GM10248 (cell line): ENCODE data around the gene DCST2.

Experiments used
- CTCF ChIA-PET: fragments of 300-600 bp; sonication (Branson Sonifier 250); formaldehyde crosslinking; extraction: SDS; loops from one replicate; lab custom pipeline; 2021; ENCODE audit warnings: antibody characterized with exemption; lab: Yijun Ruan, JAX
- POLR2A ChIA-PET: fragments of 350-650 bp; sonication (Branson Sonifier 250); formaldehyde crosslinking; extraction: SDS; loops from one replicate; lab custom pipeline; 2020; ENCODE audit warnings: antibody characterized with exemption; lab: Yijun Ruan, JAX
- DNase-seq: peaks from one replicate; pipeline ENCODE4 v3.0.0; 2012; ENCODE audit errors: extremely low spot score
- CTCF ChIP-seq: IDR thresholded peaks from 2 replicates; pipeline ENCODE4 v1.5.1; 2012; ENCODE audit warnings: mild to moderate bottlenecking, low read depth; ENCODE audit errors: extremely low read depth, missing control alignments, control extremely low read depth

Gene DCST2

GRCh38 chr1:155014709-155015508 lies 18.7 kb downstream of the DCST2 start:
- CTCF ChIA-PET: interaction anchor here (1.1 to 13.5 kb wide), 10 partner anchors 9 to 547 kb away, joined by 3 to 175 read pairs (median 18); partner anchors contain the start of genes ADAM15, LENEP, PYGO2 and ZBTB7B
- no peak for DNase-seq
- POLR2A ChIA-PET: interaction anchor here (0.7 kb wide), 1 partner anchor 371 kb away, joined by 3 read pairs; no protein-coding TSS in a partner anchor
- no peak for TF ChIP-seq CTCF

DNA sequence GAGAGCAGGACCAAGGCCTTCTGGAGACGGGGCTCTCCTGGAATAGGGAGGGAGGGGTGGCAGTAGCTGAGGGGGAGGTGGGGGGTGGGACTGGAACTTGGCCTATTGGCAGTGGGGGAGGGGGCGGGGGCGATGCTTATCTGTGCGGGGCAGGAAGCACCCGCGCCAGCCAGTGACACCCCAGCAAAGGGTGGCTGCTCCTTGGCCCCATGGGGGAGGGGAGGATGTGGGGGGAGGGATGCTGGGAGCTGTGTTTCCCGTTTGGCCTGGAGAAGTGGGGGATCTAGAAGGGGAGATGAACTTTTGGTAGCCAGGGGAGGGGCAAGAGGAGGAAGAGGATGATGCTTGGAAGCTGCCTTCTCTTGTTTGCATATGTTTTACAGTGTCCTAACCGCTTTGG lies 19.9 kb downstream of the DCST2 start:
- DNase-seq: no peak
- POLR2A ChIA-PET: no interaction called here
- no peak for TF ChIP-seq CTCF
- CTCF ChIA-PET: interaction anchor here (1.0 to 13.5 kb wide), 5 partner anchors 9 to 454 kb away, joined by 4 to 175 read pairs (median 5); partner anchors contain the start of genes ADAM15, LENEP, PYGO2 and ZBTB7B

GRCh38 chr1:155012776-155013602 lies 20.6 kb downstream of the DCST2 start:
- ChIA-PET POLR2A (no interaction called here), CTCF (interaction anchor here (1.0 to 13.5 kb wide), 7 partner anchors 9 to 453 kb away, joined by 3 to 175 read pairs (median 5); partner anchors contain the start of genes ADAM15, LENEP, PYGO2 and ZBTB7B)
- TF ChIP-seq CTCF: no peak
- no peak for DNase-seq

DNA sequence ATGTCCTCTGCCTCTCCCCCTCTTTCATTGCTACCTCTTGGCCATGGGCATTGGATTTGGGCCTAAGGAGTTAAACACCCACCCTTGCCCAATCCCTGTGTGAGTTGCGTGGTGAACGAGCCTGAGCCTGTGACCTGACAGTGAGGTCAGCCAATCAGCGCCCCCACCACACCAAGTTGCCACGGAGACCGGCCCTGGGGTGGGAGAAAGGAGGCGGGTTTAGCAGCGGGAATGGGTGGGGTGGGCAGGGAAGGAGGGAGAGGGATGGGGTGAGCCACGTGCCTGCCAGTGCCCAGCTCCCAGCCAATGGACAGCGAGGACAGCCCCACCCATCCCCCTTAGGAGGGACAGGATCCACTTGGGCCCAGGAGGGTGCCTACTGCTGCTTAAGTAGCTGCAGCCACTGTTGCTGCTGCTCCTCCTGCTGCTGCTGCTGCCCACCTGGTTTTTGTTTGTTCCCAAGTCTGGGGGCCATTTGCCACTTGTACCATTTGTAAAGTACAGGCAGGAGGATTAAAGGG lies 21.5 kb downstream of the DCST2 start:
- no peak for DNase-seq
- CTCF ChIA-PET: interaction anchor here (1.2 to 13.5 kb wide), 4 partner anchors 14 to 453 kb away, joined by 3 to 175 read pairs (median 4); partner anchors contain the start of genes LENEP and ZBTB7B
- no peak for TF ChIP-seq CTCF
- POLR2A ChIA-PET: no interaction called here

DNA sequence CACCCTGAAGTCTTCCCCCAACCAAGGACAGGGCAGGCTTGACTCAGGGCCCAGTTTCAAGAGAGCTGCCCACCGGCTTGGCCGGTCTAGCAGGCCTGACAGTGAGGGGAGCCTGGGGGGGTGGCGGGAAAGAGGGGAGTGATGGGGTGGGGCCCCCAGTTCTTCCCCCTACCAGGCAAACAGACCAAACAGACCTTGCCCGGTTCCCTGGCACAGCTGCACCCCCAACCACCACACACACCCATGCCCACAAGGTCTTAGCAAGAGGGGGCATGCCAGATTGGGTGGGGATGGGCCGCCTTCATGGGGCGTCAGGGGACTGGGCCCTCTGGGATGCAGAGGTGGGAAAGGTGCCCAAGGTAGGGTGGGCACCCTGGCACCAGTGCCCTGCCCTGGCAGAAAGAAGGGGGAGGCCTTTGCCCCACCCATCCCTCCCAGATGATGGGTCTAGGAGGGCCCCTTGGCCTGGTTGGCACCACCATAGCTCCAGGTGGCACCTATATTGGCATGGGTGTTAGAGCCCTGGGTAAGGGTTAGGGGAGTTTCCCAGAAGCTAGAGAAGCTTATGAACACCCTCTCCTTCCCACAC lies 22.1 kb downstream of the DCST2 start:
- ChIA-PET CTCF (interaction anchor here (1.2 to 13.5 kb wide), 4 partner anchors 13 to 74 kb away, joined by 3 to 175 read pairs (median 4); partner anchors contain the start of genes LENEP and ZBTB7B), POLR2A (interaction anchor here (0.5 kb wide), 1 partner anchor 35 kb away, joined by 4 read pairs; no protein-coding TSS in a partner anchor)
- no peak for DNase-seq
- TF ChIP-seq CTCF: no peak
